A549 (cell line): ENCODE data around the gene OGDH.

Source experiments
- EP300 ChIP-seq, 2 experiments: fragments of >200 bp; sonication (Bioruptor Twin); formaldehyde crosslinking; IDR thresholded peaks; 2 replicates in 1 of 2; 3 replicates in 1 of 2; pipeline ENCODE4 v1.6.1; 2016 to 2017
- HDAC2 ChIP-seq: fragments of 200-600 bp; sonication (generic); IDR thresholded peaks from 2 replicates; pipeline ENCODE4 v1.6.1; 2016
- HOXA7 ChIP-seq: fragments of 250-450 bp; sonication (Bioruptor Pico); IDR thresholded peaks from 2 replicates; pipeline ENCODE4 v1.5.0; 2020; ENCODE audit warnings: mild to moderate bottlenecking, moderate library complexity
- NPAS2 ChIP-seq: fragments of 250-450 bp; sonication (Bioruptor Pico); IDR thresholded peaks from 2 replicates; pipeline ENCODE4 v1.8.0; 2022; ENCODE audit warnings: mild to moderate bottlenecking, moderate library complexity, borderline replicate concordance
- RFX5 ChIP-seq: fragments of 450-650 bp; IDR thresholded peaks from 2 replicates; pipeline ENCODE4 v1.7.1; 2014; ENCODE audit warnings: antibody characterized with exemption, mild to moderate bottlenecking, moderate library complexity
- TF ChIP-seq, protein P1 (sequence below): fragments of >200 bp; sonication (Bioruptor Twin); formaldehyde crosslinking; IDR thresholded peaks from 3 replicates; pipeline ENCODE4 v1.5.1; 2016
- TF ChIP-seq, protein P2 (sequence below): fragments of 150-350 bp; IDR thresholded peaks from 2 replicates; pipeline ENCODE4 v1.6.1; 2014; ENCODE audit warnings: low read depth, mild to moderate bottlenecking, low read length
- TF ChIP-seq, protein P3 (sequence below): fragments of 200-600 bp; sonication (generic); IDR thresholded peaks from 2 replicates; pipeline ENCODE4 v1.6.1; 2016; ENCODE audit warnings: antibody characterized with exemption, mild to moderate bottlenecking, moderate library complexity

DNA sequence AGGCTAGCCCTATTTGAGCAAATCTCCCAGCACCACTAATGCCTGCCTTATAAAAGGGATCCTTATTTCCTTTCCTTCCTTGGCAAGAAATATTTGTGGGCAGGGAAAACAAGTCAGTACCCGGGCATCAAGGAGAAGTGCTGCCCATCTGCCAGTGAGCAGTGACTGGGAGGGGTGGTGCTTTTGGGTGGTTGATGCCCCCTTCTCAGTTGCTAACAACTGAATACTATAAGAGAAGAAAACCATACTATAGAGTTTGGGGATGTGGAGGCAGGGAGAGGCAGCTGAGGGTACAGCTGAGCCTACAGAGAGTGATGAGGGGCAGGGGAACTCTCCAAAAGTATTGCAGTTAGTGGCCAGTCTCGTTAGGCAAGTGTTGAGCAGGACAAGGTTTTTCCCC, 39.3 kb downstream of the OGDH start:
- no peak for TF ChIP-seq EP300 (IDR thresholded peaks at IDR 0.05)
- TF ChIP-seq, protein P1, sequence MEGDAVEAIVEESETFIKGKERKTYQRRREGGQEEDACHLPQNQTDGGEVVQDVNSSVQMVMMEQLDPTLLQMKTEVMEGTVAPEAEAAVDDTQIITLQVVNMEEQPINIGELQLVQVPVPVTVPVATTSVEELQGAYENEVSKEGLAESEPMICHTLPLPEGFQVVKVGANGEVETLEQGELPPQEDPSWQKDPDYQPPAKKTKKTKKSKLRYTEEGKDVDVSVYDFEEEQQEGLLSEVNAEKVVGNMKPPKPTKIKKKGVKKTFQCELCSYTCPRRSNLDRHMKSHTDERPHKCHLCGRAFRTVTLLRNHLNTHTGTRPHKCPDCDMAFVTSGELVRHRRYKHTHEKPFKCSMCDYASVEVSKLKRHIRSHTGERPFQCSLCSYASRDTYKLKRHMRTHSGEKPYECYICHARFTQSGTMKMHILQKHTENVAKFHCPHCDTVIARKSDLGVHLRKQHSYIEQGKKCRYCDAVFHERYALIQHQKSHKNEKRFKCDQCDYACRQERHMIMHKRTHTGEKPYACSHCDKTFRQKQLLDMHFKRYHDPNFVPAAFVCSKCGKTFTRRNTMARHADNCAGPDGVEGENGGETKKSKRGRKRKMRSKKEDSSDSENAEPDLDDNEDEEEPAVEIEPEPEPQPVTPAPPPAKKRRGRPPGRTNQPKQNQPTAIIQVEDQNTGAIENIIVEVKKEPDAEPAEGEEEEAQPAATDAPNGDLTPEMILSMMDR: no peak
- no peak for TF ChIP-seq NPAS2
- TF ChIP-seq RFX5: no peak
- TF ChIP-seq, protein P2, sequence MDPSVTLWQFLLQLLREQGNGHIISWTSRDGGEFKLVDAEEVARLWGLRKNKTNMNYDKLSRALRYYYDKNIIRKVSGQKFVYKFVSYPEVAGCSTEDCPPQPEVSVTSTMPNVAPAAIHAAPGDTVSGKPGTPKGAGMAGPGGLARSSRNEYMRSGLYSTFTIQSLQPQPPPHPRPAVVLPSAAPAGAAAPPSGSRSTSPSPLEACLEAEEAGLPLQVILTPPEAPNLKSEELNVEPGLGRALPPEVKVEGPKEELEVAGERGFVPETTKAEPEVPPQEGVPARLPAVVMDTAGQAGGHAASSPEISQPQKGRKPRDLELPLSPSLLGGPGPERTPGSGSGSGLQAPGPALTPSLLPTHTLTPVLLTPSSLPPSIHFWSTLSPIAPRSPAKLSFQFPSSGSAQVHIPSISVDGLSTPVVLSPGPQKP: no peak
- TF ChIP-seq, protein P3, sequence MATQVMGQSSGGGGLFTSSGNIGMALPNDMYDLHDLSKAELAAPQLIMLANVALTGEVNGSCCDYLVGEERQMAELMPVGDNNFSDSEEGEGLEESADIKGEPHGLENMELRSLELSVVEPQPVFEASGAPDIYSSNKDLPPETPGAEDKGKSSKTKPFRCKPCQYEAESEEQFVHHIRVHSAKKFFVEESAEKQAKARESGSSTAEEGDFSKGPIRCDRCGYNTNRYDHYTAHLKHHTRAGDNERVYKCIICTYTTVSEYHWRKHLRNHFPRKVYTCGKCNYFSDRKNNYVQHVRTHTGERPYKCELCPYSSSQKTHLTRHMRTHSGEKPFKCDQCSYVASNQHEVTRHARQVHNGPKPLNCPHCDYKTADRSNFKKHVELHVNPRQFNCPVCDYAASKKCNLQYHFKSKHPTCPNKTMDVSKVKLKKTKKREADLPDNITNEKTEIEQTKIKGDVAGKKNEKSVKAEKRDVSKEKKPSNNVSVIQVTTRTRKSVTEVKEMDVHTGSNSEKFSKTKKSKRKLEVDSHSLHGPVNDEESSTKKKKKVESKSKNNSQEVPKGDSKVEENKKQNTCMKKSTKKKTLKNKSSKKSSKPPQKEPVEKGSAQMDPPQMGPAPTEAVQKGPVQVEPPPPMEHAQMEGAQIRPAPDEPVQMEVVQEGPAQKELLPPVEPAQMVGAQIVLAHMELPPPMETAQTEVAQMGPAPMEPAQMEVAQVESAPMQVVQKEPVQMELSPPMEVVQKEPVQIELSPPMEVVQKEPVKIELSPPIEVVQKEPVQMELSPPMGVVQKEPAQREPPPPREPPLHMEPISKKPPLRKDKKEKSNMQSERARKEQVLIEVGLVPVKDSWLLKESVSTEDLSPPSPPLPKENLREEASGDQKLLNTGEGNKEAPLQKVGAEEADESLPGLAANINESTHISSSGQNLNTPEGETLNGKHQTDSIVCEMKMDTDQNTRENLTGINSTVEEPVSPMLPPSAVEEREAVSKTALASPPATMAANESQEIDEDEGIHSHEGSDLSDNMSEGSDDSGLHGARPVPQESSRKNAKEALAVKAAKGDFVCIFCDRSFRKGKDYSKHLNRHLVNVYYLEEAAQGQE: no peak
- no peak for TF ChIP-seq HOXA7 (CRISPR knock-in tag)
- TF ChIP-seq HDAC2: no peak
